Osteocyte (in vitro differentiated cells): ENCODE results near the gene COL15A1. TPM values are rescaled to one million over a fixed set of nuclear protein-coding genes. Genes with fewer than 3 reads are reported as not detected.
A peak's percentile ranks its signal among the peaks of the same experiment; 100 is the strongest.

Source experiments
- DNase-seq: peaks from one replicate; pipeline ENCODE4 v3.0.0; 2021; ENCODE audit warnings: mixed read lengths; ENCODE audit not compliant: unreplicated experiment; ENCODE audit errors: extremely low spot score
- H3K27ac Mint-ChIP-seq: one replicate; pipeline ENCODE4 v1.8.0; 2021; ENCODE audit warnings: mild to moderate bottlenecking, mixed read lengths; ENCODE audit not compliant: unreplicated experiment
- H3K27me3 Mint-ChIP-seq: one replicate; pipeline ENCODE4 v1.8.0; 2021; ENCODE audit warnings: mixed read lengths; ENCODE audit not compliant: unreplicated experiment
- H3K36me3 Mint-ChIP-seq: one replicate; pipeline ENCODE4 v1.8.0; 2021; ENCODE audit warnings: mixed read lengths; ENCODE audit not compliant: unreplicated experiment
- H3K4me1 Mint-ChIP-seq: one replicate; pipeline ENCODE4 v1.8.0; 2021; ENCODE audit warnings: mixed read lengths; ENCODE audit not compliant: unreplicated experiment
- H3K4me3 Mint-ChIP-seq: one replicate; pipeline ENCODE4 v1.8.0; 2021; ENCODE audit warnings: mild to moderate bottlenecking, moderate library complexity, mixed read lengths; ENCODE audit not compliant: unreplicated experiment
- H3K9me3 Mint-ChIP-seq: one replicate; pipeline ENCODE4 v1.8.0; 2021; ENCODE audit warnings: mixed read lengths; ENCODE audit not compliant: unreplicated experiment
- total RNA-seq: library from RNA; stranded (reverse); gene quantifications from 2 replicates; pipeline ENCODE4 v1.2.1, GENCODE V29; 2021
- TF ChIP-seq, protein P1 (sequence below): fragments of 200-600 bp; sonication (generic); IDR thresholded peaks from 2 replicates; pipeline ENCODE4 v1.5.0; 2021; ENCODE audit warnings: antibody characterized with exemption, mild to moderate bottlenecking, moderate library complexity

Gene COL15A1
- total RNA-seq, 1 donor from 2014 or later, result 0.81 TPM

DNA sequence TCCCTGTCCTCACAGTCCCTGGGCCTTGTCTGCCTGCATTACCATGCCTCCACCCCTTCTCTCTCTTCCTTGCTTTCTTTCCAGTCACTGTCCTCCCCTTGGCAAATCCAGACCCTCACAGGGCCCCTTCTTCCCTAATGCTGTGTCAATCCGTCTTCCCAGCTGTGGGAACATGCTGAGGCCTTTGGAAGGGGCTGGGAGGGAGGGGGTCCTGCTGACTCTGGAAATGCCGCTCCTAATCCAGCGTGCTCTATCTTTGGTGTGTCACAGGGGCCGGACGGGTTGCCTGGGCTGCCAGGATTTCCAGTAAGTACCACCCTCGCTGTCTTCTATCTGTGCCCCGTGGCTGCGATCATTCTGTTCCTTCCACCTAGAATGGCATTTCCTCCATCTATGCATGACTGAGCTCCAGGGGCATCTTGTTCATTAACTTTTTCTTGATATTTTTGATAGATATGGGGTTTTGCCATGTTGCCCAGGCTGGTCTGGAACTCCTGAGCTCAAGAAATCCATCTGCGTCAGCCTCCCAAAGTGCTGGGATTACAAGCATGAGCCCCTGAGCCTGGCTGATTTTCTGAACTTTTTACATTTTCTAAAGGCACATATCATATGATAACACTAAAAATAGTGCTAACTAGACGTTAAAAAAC is 96.7 kb downstream of the COL15A1 start:
- TF ChIP-seq, protein P1, sequence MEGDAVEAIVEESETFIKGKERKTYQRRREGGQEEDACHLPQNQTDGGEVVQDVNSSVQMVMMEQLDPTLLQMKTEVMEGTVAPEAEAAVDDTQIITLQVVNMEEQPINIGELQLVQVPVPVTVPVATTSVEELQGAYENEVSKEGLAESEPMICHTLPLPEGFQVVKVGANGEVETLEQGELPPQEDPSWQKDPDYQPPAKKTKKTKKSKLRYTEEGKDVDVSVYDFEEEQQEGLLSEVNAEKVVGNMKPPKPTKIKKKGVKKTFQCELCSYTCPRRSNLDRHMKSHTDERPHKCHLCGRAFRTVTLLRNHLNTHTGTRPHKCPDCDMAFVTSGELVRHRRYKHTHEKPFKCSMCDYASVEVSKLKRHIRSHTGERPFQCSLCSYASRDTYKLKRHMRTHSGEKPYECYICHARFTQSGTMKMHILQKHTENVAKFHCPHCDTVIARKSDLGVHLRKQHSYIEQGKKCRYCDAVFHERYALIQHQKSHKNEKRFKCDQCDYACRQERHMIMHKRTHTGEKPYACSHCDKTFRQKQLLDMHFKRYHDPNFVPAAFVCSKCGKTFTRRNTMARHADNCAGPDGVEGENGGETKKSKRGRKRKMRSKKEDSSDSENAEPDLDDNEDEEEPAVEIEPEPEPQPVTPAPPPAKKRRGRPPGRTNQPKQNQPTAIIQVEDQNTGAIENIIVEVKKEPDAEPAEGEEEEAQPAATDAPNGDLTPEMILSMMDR, result no peak
- peak overlapping the region; percentile 10 for H3K4me3 Mint-ChIP-seq
- H3K27me3 Mint-ChIP-seq, result no peaks in the 10 kb centered on the region
- no peak for DNase-seq
- H3K9me3 Mint-ChIP-seq, result peaks cover 10% of the 10 kb centered on the region
- peaks cover 41% of the 10 kb centered on the region for H3K4me1 Mint-ChIP-seq
- peak overlapping the region; percentile 91 for H3K27ac Mint-ChIP-seq
- no peaks in the 10 kb centered on the region for H3K36me3 Mint-ChIP-seq

DNA sequence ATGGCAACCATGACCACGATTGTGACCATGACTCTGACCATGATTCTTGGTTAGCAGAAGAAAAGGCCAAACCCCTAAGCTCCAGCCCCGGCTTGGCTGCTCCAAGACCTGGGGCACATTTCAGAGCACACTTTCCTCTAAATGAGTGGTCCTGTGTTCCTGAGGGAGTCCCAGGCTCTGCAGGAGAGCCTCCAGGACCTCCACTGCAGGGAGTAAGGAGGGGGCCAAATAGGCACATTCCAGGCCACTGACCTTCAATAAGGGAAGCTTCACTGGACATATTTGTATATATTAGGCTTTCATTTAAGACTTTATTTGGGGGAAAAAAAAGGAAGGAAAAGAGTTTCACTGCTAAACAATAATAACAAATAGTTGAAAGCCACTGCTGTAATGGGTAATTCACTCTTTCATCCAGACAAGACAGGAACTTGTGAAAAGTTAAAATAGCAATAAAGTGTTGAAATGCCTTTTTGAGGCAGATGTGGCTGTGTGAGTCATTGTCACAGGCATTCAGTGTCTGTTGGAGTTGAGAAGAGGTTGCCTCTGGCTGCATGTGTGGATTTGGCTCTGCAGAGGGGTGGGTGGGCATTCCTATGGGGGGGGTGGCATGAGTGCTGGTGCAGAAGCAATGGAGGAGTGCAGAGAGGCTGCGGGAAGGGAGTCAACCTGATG is 97.3 kb downstream of the COL15A1 start:
- Mint-ChIP-seq H3K36me3 (no peaks in the 10 kb centered on the region), H3K4me3 (peak overlapping the region; percentile 10), H3K9me3 (peaks cover 10% of the 10 kb centered on the region), H3K4me1 (peaks cover 41% of the 10 kb centered on the region), H3K27ac (peak overlapping the region; percentile 91), H3K27me3 (no peaks in the 10 kb centered on the region)
- TF ChIP-seq, protein P1, result no peak
- no peak for DNase-seq

DNA sequence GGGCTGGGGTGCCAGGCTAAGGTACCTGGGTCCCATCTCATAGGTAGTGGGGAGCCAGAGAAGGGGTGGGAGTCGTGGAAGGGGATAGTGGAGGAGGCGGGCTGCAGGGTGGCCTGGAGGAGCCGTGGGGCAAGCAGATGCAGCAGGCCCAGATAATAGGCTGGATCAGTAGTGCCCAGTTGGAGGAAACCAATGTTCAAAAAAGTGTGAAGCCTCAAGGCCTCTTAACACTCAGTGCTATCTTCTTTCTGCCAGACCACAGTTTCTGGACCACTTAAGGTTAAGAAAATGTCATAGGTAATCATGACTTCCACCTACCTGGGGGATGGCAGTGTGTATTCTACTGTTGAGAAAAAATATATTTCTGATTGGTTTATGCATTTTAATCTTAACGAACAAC is 97.9 kb downstream of the COL15A1 start:
- no peak for DNase-seq
- H3K4me1 Mint-ChIP-seq, result peaks cover 46% of the 10 kb centered on the region
- no peaks in the 10 kb centered on the region for H3K27me3 Mint-ChIP-seq
- H3K36me3 Mint-ChIP-seq, result no peaks in the 10 kb centered on the region
- H3K4me3 Mint-ChIP-seq, result no peak overlapping the region
- TF ChIP-seq, protein P1, result no peak
- peaks cover 10% of the 10 kb centered on the region for H3K9me3 Mint-ChIP-seq
- H3K27ac Mint-ChIP-seq, result peak overlapping the region; percentile 91

DNA sequence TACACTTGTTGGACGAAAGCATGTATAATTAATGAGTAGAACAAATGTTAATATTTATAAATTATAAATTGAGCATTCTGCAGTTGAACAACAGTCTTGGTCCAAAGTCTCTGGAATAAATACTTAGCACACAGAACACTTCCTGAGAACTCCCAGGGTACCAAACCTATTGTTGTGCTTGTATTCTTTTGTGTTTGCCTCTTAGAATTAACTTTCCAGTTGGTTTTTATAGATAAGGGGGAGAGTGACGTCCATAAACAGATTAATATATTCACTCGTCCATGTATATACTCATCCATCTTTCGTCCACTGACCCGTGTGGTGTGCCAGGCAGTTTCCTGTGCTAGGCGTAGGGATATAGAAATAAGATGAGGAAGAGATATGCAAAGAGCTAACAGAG is 98.9 kb downstream of the COL15A1 start:
- peaks cover 10% of the 10 kb centered on the region for H3K9me3 Mint-ChIP-seq
- H3K27ac Mint-ChIP-seq, result no peak overlapping the region
- TF ChIP-seq, protein P1, result no peak

DNA sequence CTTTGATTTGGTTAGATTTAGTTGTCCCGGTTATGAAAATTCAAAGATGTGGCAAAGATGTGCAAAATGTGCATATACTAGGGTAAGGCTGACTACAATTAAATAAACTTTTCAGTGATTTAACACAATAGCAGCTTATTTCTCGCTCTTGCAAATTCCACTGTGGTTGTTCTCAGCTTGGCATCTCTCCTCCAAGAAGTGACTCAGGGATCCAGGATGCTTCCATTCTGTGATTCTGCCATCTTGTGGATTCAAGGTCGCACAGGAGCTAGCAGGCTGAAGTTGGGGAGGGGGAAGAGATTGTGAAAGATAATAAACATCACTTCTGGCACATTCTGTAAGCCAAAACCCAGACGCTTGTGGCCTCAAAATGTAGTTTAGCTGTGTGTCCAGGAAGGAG is 101.1 kb downstream of the COL15A1 start:
- H3K4me3 Mint-ChIP-seq, result no peak overlapping the region
- H3K27me3 Mint-ChIP-seq, result no peaks in the 10 kb centered on the region
- peaks cover 40% of the 10 kb centered on the region for H3K4me1 Mint-ChIP-seq
- H3K36me3 Mint-ChIP-seq, result no peaks in the 10 kb centered on the region
- peaks cover 10% of the 10 kb centered on the region for H3K9me3 Mint-ChIP-seq
- no peak for DNase-seq
- TF ChIP-seq, protein P1, result no peak
- no peak overlapping the region for H3K27ac Mint-ChIP-seq

More for the DNA sequence above, 98.9 kb downstream of the COL15A1 start:
- no peak overlapping the region for H3K4me3 Mint-ChIP-seq
- H3K4me1 Mint-ChIP-seq, result peaks cover 52% of the 10 kb centered on the region
- no peaks in the 10 kb centered on the region for H3K27me3 Mint-ChIP-seq
- no peaks in the 10 kb centered on the region for H3K36me3 Mint-ChIP-seq
- DNase-seq, result no peak
